T-helper 1 cell treated with Interleukin-12 subunit alpha and Interleukin-12 subunit beta and Interleukin-4 antibody, amounts not matched to agents 30 ng/mL and 1 ng/mL, for 36 hours (primary cell): ENCODE measurements around the gene MED14. TPM values are rescaled to one million over a fixed set of nuclear protein-coding genes. Genes with fewer than 3 reads are reported as not detected.

Source experiments
- intact Hi-C: fragments of 100-400 bp; cut with micrococcal nuclease; formaldehyde crosslinking; loops from one replicate; pipeline ENCODE4 v1.15.1; 2024
- total RNA-seq: library from RNA; stranded (reverse); gene quantifications from 2 replicates; pipeline ENCODE4 v1.2.3, GENCODE V29; 2022

Gene MED14
- total RNA-seq, 1 donor from 2014 or later, result 41.6 TPM

GRCh38 chrX:40617566-40617965 is 117.8 kb downstream of the MED14 start:
- intact Hi-C loops, result no loop called here

GRCh38 chrX:40615976-40616375 is 119.4 kb downstream of the MED14 start:
- intact Hi-C loops, result no loop called here

- intact Hi-C loops, result no loop called here
These were observed 122.8 kb downstream of the MED14 start for GRCh38 chrX:40612511-40612910.

- intact Hi-C loops, result no loop called here
These were observed 128.0 kb downstream of the MED14 start for GRCh38 chrX:40607381-40607780.

- intact Hi-C loops, result no loop called here
These were observed 131.9 kb downstream of the MED14 start for GRCh38 chrX:40603446-40603845.

Other genes with a start within 250 kb of the MED14 start
- gene ATP6AP2, start 154.6 kb downstream of the MED14 start, total RNA-seq, result 75.3 and 76.7 TPM in 2 replicates
- gene MPC1L, start 112.1 kb downstream of the MED14 start, total RNA-seq, result not detected in 2 replicates
- gene CXorf38, start 88.0 kb downstream of the MED14 start, total RNA-seq, result 20.4 and 21.2 TPM in 2 replicates